HG03280 (cell line): ENCODE measurements around the gene ARMC7.
"Not testable (repeated sequence)": the region's sequence is repeated elsewhere in the genome, so short reads cannot be mapped to it uniquely, and the experiment has no call there.

Experiments
- ATAC-seq: cut with Tn5 transposase; IDR thresholded peaks from one replicate; pipeline ENCODE4 v1.9.1; 2021; ENCODE audit warnings: mild to moderate bottlenecking, moderate library complexity; ENCODE audit not compliant: unreplicated experiment

ARMC7 gene

DNA sequence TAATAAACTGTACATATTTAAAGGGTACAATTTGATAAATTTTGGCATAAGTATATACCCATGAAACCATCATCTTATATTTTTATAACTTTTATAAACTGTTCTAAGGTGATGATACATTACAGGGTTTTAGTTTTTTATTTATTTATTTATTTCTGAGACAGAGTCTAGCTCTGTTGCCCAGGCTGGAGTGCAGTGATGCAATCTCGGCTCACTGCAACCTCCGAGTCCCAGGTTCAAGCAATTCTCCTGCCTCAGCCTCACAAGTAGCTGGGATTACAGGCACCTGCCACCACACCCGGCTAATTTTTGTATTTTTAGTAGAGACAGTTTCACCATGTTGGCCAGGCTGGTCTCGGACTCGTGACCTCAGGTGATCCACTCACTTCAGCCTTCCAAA is 18.2 kb downstream of the ARMC7 start:
- not testable (repeated sequence) for ATAC-seq

DNA sequence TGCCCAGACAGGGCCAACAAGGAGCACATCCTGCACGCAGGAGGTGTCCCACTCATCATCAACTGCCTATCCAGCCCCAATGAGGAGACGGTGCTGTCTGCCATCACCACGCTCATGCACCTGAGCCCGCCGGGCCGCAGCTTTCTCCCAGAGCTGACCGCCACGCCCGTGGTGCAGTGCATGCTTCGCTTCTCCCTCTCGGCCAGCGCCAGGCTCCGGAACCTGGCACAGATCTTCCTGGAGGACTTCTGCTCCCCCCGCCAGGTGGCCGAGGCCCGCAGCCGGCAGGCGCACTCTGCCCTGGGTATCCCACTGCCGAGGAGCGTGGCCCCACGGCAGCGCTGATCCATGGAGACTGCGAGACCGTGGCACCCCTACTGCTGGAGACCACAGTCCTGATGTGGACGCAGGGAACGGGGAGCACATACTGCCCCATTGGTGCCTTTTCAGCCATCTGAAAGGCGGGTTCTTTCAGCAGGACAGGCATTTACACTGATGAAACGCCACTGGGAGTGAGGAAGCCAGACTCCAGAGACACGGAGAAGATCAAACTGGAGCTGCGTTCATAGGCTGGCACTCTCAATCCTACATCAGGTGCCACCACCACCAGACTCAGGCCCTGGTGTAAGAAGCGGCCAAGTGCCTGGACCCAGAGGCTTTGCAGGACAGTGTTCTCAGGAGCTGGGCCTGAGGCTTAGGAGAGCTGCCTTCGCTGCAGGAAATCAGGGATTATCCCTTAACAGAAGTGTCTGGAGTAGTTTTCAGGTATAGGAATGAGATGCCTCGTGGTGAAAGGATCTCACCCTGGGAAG is 19.1 kb downstream of the ARMC7 start:
- no peak for ATAC-seq

DNA sequence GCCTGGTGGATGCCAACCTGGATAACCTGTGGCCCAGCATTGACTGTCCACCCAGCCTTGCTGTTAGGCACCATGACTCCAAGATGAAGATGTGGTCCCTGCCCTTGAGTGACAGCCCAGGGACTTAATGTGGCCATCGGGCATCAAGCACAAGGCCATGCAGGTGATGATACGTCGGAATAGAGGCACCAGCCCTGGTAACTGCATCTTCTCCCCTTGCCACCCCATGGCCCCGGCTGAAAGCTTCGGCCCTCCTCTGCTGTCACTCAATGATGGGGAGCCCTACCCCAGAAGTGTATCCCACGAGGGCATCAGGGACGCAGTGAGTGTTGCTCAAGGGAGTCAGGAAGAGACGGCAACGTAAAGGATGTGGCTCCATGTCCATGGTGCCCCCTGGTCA is 19.8 kb downstream of the ARMC7 start:
- no peak for ATAC-seq

DNA sequence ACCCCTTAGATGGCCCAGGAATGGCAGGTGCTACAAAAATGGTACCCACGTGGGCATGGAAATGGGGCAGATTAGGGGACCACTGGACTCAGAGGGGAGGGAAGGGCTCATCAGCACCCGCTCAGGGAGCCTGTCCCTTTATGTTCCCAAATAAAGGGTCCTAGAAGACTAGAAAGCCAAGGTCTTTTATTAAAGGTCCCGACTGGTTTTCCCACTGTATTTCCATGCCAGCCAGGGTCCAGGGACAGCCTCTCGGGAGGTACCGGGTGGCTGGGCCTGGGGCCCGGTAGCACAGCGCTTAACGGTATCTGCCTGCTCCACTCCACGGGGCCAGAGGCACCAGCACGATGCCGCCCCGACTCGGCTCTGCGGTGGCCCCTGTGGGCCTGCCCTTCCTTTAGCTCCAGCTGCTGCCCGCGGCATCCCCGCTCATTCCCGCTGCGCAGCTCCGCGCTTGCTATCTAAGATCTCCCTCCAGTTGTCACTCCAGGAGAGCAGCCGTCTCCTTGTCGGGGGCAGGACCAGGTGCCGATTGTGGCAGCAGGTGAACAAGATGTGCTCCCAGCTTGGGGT is 20.4 kb downstream of the ARMC7 start:
- no peak for ATAC-seq

DNA sequence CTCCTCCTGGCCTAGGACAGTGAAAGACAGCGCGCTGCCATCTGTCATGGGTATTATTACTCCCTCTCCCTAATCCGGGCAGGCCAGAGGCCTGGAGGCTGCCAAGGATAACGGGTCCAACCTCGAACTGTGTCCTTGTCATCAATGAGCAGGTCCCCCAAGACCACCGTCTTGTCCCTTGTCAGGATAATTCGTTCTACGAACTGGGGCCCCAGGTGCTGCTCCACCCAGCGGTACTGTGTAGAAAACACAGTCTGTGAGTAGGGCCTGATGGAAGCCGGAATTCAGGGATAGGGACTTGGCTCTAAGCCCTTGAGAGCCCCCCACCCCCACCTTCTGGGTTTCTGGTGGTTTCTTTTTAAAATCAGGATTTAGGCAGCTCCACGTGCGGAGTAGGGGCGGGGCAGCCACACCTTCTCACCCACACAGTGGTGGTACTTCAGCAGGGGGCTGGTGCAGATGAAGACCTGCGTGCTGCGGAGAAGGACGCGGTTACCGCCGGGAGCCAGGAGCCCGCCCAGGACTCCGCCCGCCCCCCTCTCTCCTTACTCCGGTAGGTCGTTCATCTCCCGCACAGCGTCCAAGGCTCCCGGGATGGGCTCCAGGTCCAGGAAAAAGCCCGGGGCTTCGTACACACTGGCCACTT is 21.0 kb downstream of the ARMC7 start:
- ATAC-seq = no peak

DNA sequence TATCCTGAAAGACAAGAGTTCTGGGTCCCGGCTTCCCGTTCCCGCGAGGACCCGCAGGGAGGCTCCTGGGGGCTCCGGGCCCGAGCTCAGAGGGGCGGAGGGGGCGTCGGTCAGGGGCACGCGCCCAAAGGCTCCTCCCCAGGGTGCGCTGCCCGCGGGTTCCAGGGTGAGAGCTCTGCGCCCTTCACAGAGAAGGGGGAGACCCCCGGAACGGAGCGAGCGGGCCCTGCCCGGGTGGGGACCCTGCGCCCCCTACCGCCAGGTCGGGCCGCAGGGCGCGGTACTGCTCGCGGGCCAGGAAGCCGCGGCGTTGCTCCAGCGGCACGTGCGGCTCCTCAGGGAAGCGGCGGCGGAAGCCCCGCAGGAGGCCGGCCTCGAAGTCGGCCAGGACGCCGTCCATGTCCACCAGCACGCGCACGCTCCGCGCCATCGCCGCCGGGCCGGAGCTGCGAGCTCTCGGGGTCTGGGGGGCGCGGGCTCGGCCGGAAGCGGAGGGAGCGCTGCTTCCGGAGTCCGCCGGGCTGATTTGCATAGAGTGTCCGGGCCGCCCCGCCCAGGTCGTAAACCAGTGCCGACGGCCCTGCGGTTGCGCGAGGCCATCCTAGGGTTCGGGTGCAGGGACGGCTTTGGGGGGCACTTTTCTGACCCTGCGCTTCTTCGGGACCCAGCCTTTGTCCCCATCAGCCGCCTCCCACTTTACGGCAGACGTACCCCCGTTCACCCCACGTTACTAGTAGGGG is 21.7 kb downstream of the ARMC7 start, which contains the start of gene NT5C:
TSS of gene NT5C (minus strand) at position 465 of the 740 bp plus-strand sequence. CDS start at position 430, 35 bp downstream.
- ATAC-seq = peak; percentile 82

DNA sequence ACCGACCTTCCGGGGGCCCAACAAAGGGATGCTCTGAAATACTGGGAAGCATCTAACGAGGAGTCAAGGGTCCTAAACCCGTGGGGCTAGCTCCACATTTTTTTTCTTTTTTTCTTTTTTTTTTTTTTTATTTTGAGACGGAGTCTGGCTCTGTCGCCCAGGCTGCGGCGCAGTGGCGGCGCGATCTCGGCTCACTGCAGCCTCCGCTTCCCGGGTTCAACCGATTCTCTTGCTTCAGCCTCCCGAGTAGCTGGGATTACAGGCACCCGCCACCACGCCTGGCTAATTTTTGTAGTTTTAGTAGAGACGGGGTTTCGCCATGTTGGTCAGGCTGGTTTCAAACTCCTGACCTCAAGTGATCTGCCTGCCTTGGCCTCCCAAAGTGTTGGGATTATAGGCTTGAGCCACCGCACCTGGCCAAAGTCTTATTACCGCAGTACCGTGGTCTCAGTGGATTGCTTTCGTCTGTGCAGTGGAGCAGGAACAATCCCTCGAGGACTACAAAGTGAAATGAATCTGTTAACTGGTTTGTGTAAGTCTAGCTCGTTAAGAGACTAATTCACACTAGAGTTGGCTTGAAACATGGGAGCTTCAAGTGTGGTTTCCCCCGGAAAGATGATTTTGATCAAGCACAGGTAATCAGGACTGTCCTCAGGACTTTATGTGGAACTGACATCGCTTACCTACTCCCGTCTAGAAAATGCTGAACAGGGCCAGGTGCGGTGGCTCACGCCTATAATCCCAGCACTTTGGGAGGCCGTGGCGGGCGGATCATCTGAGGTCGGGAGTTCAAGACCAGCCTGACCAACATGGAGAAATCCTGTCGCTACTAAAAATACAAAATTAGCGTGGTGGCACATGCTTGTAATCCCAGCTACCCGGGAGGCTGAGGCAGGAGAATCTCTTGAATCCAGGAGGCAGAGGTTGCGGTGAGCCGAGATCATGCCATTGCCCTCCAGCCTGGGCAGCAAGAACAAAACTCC is 22.5 kb downstream of the ARMC7 start:
- not testable (repeated sequence) for ATAC-seq

DNA sequence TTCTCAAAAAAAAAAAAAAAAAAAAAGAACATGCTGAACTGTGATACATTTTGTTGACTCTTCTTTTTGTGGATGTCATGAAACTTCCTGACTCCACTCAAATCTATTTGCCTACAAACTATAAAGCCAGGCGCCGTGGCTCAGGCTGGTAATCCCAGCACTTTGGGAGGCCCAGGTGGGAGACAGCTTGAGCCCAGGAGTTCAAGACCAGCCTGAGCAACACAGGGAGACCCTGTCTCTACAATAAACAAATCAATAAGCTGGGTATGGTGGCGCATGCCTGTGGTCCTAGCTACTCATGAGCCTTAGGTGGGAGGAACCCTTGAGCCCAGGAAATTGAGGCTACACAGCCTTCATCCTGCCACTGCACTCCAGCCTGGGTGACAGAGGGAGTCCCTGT is 23.2 kb downstream of the ARMC7 start:
- no peak for ATAC-seq

DNA sequence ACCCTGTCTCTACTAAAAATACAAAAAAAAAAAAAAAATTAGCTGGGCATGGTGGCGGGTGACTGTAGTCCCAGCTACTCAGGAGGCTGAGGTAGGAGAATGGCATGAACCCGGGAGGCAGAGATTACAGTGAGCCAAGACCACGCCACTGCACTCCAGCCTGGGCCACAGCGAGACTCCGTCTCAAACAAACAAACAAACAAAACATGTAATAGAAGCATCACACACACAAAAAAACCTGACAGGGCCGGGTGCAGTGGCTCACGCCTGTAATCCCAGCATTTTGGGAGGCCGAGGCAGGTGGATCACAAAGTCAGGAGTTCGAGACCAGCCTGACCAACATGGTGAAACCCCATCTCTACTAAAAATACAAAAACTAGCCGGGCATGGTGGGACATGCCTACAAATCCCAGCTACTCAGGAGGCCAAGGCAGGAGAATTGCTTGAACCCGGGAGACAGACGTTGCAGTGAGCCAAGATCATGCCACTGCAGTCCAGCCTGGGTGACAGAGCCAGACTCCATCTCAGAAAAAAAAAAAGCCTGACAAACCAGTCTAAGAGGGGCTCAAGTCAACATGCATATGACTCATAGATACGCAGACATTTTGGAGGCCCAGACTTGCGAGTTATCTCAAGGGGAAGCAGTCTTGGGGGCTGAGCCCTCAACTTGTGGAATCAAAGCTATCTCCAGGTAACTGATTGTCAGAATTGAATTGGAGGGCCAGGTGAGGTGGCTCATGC is 24.0 kb downstream of the ARMC7 start:
- not testable (repeated sequence) for ATAC-seq

DNA sequence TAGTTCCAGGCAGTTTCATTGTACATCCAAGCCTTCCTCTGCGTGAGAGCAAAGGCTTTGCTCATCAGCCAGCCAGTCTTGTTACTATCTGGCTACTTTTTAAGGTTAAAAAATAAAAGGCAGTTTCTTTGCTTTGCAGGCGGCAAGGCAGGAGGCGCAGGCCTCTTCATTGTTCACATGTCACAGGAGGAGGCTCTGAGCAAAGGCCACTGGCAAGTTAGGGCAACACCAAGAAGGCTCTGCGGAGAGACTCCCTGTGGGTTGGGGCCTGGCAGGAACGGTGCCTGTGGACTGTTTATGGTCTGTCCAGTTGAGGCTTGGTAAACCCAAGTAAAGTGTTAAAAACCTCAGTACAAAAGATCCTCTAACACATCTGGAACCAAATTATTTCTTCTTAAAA is 25.7 kb downstream of the ARMC7 start:
- no peak for ATAC-seq

DNA sequence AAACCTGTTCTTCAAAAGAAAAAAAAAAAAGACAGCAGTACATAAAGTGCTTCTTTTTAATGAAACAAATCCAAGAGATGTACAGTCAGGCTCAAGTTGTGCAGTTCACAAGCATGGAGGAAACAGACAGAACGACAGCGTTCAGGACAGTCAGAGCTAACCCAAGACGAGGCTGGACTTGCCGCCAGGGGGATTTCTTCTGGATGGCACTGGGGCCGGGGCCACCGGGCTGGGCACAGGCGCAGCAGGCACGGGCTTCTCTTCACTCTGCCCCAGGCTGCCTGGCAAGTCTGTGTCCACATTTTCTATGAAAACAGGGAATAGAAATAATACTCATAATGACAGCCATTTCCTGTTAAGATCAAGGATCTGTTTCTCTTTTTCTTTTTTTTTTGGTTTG is 26.2 kb downstream of the ARMC7 start:
- ATAC-seq = no peak

DNA sequence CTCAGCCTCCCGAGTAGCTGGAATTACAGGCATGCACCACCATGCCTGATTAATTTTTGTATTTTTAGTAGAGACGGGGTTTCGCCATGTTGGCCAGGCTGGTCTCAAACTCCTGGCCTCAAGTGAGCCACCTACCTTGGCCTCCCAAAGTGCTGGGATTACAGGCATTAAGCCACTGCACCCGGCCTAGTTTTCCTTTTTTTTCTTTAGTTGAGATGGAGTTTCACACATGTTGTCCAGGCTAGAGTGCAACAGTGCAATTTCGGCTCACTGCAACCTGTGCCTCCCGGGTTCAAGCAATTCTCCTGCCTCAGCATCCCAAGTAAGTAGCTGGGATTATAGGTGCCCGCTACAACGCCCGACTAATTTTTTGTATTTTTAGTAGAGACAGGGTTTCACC is 28.0 kb downstream of the ARMC7 start:
- ATAC-seq = not testable (repeated sequence)

DNA sequence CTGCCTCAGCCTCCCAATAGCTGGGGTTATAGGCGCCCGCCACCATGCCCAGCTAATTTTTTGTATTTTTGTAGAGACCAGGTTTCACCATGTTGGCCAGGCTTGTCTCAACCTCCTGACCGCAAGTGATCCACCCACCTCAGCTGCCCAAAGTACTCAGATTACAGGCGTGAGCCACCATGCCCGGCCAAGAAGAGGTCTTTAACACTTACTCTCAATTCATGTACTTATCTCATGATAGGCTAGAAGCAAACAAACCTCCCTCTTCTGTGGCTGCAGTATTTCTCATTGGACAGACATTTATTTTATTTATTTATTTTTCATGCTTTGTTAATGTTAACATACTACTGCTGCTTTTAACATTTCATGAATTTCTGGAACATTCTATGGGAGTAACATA is 28.8 kb downstream of the ARMC7 start:
- no peak for ATAC-seq

DNA sequence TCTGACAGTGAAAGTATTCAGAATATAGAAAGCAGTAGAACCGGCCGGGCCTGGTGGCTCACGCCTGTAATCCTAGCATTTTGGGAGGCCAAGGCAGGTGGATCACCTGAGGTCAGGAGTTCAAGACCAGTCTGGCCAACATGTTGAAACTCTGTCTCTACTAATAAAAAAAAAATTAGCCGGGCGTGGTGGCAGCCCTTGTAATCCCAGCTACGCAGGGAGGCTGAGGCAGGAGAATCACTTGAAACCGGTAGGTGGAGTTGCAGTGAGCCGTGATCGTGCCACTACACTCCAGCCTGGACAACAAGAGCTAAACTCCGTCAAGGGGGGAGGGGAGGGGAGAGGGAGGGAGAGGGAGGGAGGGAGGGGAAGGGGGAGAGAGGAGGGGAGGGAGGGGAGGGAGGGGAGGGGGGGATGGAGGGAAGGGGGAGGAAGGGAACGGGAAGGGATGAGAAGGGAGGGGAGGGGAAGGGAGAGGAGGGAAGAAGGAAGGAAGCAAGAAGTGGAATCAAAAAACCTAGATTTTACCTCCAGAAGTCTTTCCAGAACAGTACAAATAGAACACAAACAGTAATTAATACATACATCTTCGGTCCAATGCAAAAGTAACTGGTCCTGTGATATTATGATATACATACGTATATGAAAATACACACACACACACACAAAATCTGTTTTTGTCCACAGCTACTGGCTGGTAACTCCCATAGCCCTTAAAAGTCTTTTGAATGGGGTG is 32.6 kb downstream of the ARMC7 start:
- no peak for ATAC-seq

DNA sequence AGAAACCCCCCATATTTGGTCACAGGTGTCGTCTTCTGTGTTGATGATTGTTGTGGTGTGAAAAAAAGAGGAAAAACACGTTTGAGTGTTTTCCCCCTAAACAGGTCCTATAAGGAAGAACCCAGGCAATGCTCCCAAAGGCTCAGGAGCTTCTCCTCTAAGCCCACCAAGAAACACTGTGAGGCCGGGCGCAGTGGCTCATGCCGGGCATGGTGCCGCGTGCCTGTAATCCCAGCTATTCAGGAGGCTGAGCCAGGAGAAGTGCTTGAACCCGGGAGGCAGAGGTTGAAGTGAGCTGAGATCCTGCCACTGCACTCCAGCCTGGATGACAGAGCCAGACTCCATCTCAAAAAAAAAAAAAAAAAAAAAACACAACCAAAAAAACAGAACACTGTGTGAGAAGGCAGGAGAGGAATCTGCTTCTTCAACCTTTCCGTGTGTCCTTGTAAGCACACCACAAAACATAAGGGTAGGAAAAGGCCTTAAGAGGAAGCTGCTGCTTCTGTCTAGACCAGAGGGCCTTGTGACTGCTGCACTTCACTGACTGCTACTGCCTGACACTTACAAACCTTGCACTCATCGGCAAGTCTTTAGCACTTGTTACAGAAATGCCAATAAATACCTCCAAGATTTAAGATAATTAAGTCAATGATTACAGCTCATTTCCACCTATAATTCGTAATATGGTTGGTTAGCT is 35.2 kb downstream of the ARMC7 start:
- no peak for ATAC-seq

DNA sequence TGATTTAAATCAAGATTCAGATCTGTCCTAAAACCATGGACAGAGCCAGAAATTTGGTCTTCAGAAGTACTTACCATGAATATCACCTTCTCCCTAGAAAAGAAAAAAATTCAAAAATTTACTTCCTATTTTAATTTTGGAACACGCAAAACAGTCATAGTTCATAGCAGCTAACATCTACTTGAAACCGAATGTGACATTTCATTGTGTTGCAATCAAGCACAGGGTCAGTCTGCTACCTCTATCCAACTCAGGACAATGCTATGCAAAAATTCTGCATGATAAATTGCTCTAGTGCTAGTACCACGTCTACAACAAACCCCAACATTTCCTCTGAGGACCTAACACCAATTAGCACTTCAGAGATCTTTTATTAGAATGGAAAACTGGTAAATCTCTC is 36.8 kb downstream of the ARMC7 start:
- no peak for ATAC-seq

DNA sequence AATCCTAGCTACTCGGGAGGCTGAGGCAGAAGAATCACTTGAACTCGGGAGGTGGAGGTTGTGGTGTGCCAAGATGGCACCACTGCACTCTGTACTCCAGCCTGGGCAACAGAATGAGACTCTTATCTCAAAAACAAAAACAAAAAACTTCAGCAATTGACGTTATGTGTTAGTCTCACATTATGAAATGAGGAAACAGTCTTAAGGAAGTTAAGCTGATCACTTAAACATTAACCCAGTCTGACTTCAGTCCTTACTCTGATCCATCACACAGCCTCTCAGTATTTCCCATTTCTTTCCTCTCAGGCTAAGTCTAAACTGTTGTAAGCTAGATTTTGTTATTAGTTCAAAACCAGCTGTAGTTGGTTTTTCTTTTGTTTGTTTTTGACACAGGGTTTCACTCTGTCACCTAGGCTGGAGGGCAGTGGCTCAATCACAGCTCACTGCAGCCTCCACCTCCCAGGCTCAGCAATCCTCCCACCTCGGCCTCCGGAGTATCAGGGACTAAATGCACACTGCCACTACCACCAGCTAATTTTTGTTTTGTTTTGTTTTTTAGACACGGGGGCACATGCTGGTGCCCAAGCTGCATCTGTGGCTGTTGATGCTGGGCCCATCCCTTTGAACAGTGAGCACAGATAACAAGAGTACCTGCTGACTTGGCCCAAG is 38.2 kb downstream of the ARMC7 start:
- ATAC-seq = no peak

DNA sequence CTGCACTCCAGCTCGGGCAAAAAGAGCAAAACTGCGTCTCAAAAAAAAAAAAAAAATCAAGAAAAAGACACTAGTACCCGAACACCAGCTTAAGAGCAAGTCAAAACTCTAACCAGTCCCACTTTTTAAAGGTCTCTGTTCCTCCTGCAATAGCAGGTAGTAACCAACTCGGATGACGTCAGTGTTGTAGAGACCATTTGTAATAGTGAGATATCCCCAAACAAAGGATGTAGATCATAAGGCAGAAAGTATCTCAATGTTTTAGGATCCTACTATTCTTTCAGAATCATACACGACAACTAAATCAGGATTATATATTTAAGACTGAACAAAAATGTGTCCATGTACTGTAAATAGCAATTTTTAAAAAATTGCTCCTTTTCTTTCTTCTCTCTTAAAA is 42.2 kb downstream of the ARMC7 start:
- ATAC-seq = no peak
